BJ (cell line): ENCODE results near the gene FBH1. TPM values are rescaled to one million over a fixed set of nuclear protein-coding genes. Genes with fewer than 3 reads are reported as not detected.

Source experiments
- CTCF ChIA-PET: fragments of 350-600 bp; formaldehyde crosslinking; extraction: SDS; loops from one replicate; lab custom pipeline; 2021; ENCODE audit warnings: antibody characterized with exemption, inconsistent platforms; lab: Yijun Ruan, JAX
- POLR2A ChIA-PET: fragments of 300-600 bp; sonication (Branson Sonifier 250); formaldehyde crosslinking; extraction: SDS; loops from one replicate; lab custom pipeline; 2021; ENCODE audit warnings: antibody characterized with exemption; lab: Charles Lee
- DNase-seq: peaks from one replicate; pipeline ENCODE4 v3.0.0-alpha.2; 2011; ENCODE audit warnings: low read depth
- H3K27me3 ChIP-seq: 2 replicates; pipeline ENCODE4 v1.6.0; 2011; ENCODE audit warnings: low read length; ENCODE audit not compliant: control insufficient read depth, insufficient read depth
- H3K36me3 ChIP-seq: 2 replicates; pipeline ENCODE4 v1.5.1; 2011; ENCODE audit warnings: low read length; ENCODE audit not compliant: control insufficient read depth, insufficient read depth
- H3K4me3 ChIP-seq: 2 replicates; pipeline ENCODE4 v1.5.1; 2011; ENCODE audit warnings: low read depth, mild to moderate bottlenecking, control low read depth, low read length
- CTCF ChIP-seq: IDR thresholded peaks from 2 replicates; pipeline ENCODE4 v1.5.1; 2011; ENCODE audit warnings: low read depth, mild to moderate bottlenecking, control low read depth, inconsistent platforms, low read length, moderate library complexity; ENCODE audit not compliant: insufficient read depth
- polyA plus RNA-seq: library from polyadenylated mRNA; depleted of rRNA; stranded (reverse); fragments of >200 nt; gene quantifications from 2 replicates; pipeline ENCODE4 v1.2.3, GENCODE V29; 2011

FBH1 gene
- polyA plus RNA-seq, 1 experiment, result 82.5 TPM

DNA sequence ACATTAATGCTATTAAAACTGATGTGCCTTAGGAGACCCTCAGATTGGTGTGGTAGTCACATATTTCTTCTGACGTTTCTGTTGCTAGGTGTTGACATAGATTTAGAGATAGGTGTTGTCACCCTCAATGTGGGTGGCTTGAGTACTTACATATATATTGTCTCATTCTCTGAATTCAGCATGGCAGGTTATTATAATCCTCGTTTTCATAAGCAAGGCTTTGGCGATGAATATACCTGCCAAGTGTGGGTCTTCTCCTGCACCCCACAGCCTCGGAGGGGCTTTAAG is 7.0 kb downstream of the FBH1 start:
- peaks cover 9% of the 10 kb centered on the region for H3K36me3 ChIP-seq
- ChIA-PET CTCF (interaction anchor here (0.5 to 0.6 kb wide), 2 partner anchors 15 to 24 kb away, joined by 3 to 5 read pairs; no protein-coding TSS in a partner anchor), POLR2A (no interaction called here)
- no peak for DNase-seq
- no peak for TF ChIP-seq CTCF
- no peaks in the 10 kb centered on the region for H3K27me3 ChIP-seq
- H3K4me3 ChIP-seq, result no peak overlapping the region

DNA sequence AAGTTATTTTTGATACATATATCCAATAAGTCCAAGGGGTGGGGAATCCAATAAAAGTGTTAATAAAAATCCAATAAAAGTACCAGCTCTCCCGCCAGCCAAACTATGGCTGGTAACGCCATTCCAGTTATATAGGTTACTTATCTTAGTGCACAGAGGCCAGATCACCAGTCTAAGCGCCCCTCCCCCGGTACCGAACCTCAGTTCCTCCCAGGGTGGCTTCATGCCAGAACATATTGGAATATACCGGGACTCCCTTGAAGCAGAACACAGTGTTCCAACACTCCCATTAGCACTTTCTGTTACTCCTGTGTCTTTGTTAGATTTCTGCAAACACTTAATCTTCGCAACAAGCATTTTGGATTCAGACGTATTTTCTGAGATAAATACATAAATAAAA is 7.5 kb downstream of the FBH1 start:
- Histone ChIP-seq H3K4me3 (no peak overlapping the region), H3K27me3 (no peaks in the 10 kb centered on the region), H3K36me3 (peaks cover 9% of the 10 kb centered on the region)
- CTCF ChIA-PET, result interaction anchor here (0.6 kb wide), 1 partner anchor 24 kb away, joined by 3 read pairs; no protein-coding TSS in a partner anchor
- TF ChIP-seq CTCF, result no peak
- POLR2A ChIA-PET, result no interaction called here
- DNase-seq, result no peak

DNA sequence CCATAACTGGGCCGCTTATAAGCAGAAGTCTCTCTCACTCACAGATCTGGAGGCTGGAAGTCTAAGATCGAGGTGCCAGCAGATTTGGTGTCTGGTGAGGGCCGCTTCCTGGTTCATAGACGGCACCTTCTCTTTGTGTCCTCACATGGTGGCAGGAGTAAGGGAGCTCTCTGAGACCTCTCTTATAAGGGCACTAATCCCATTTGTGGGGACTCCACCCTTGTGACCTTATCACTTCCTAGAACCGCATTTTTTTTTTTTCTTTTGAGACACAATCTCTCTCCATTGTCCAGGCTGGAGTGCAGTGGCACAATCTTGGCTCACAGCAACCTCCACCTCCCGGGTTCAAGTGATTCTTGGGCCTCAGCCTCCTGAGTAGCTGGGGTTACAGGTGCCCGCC is 8.1 kb downstream of the FBH1 start:
- POLR2A ChIA-PET, result no interaction called here

GRCh38 chr10:5900247-5900646 is 10.2 kb downstream of the FBH1 start:
- CTCF ChIA-PET, result interaction anchor here (2.4 kb wide), 1 partner anchor 10 kb away, joined by 7 read pairs; the partner anchor contains the start of genes ANKRD16 and FBH1
- no peak for TF ChIP-seq CTCF
- POLR2A ChIA-PET, result interaction anchor here (0.6 kb wide), 1 partner anchor 45 kb away, joined by 3 read pairs; no protein-coding TSS in a partner anchor
- DNase-seq, result no peak
- no peaks in the 10 kb centered on the region for H3K27me3 ChIP-seq
- peaks cover 5% of the 10 kb centered on the region for H3K36me3 ChIP-seq
- no peak overlapping the region for H3K4me3 ChIP-seq

More for the DNA sequence above, 8.1 kb downstream of the FBH1 start:
- Histone ChIP-seq H3K4me3 (no peak overlapping the region), H3K27me3 (no peaks in the 10 kb centered on the region), H3K36me3 (peaks cover 9% of the 10 kb centered on the region)
- no peak for DNase-seq
- CTCF ChIA-PET, result no interaction called here
- no peak for TF ChIP-seq CTCF

- Histone ChIP-seq H3K36me3 (peaks cover 8% of the 10 kb centered on the region), H3K27me3 (no peaks in the 10 kb centered on the region), H3K4me3 (no peak overlapping the region)
- POLR2A ChIA-PET, result no interaction called here
- CTCF ChIA-PET, result no interaction called here
- TF ChIP-seq CTCF, result no peak
- no peak for DNase-seq
These were observed 12.7 kb downstream of the FBH1 start for GRCh38 chr10:5902511-5903274.
